CD4-positive, alpha-beta memory T cell (primary cell): Measurements from ENCODE around the gene EVA1B. TPM values are rescaled to one million over a fixed set of nuclear protein-coding genes. Genes with fewer than 3 reads are reported as not detected.

Source experiments
- CTCF ChIA-PET: fragments of 350-600 bp; sonication (Branson Sonifier 250); formaldehyde crosslinking; loops from one replicate; lab custom pipeline; 2021; ENCODE audit warnings: inconsistent platforms; ENCODE audit not compliant: partially characterized antibody; lab: Charles Lee
- POLR2A ChIA-PET: fragments of 350-600 bp; sonication (Branson Sonifier 250); formaldehyde crosslinking; loops from one replicate; lab custom pipeline; 2021; ENCODE audit not compliant: partially characterized antibody; lab: Charles Lee
- DNase-seq, 5 donors: peaks; one replicate each; pipeline versions ENCODE4 v3.0.0 to v3.0.0-alpha.2; 2020 to 2022; ENCODE audit warnings: mixed read lengths in 1 of 5
- H3K27ac ChIP-seq: one replicate; pipeline ENCODE4 v1.7.0; 2013; ENCODE audit warnings: low read depth, low read length
- H3K27me3 ChIP-seq: 2 replicates; pipeline ENCODE4 v1.7.0; 2013; ENCODE audit warnings: mild to moderate bottlenecking, low read length, moderate library complexity; ENCODE audit not compliant: insufficient read depth
- H3K36me3 ChIP-seq: 2 replicates; pipeline ENCODE4 v1.7.0; 2013; ENCODE audit warnings: mild to moderate bottlenecking, low read length, moderate library complexity; ENCODE audit not compliant: insufficient read depth
- H3K4me1 ChIP-seq: 2 replicates; pipeline ENCODE4 v1.7.0; 2013; ENCODE audit warnings: mild to moderate bottlenecking, low read length, moderate library complexity; ENCODE audit not compliant: insufficient read depth
- H3K4me3 ChIP-seq, 2 donors: one replicate each; pipeline ENCODE4 v1.7.0; 2013; ENCODE audit warnings: low read length in 2 of 2, mild to moderate bottlenecking in 1 of 2
- H3K9me3 ChIP-seq, 2 donors: one replicate each; pipeline ENCODE4 v1.7.0; 2013; ENCODE audit warnings: low read length in 2 of 2, control low read depth in 1 of 2; ENCODE audit not compliant: control insufficient read depth in 1 of 2
- H3K27ac Mint-ChIP-seq, 7 donors: one replicate each; pipeline ENCODE4 v1.8.0; 2020 to 2021; ENCODE audit warnings: mixed read lengths in 7 of 7, mild to moderate bottlenecking in 6 of 7, inconsistent platforms in 3 of 7, moderate library complexity in 3 of 7
- H3K27me3 Mint-ChIP-seq, 2 donors: one replicate each; pipeline ENCODE4 v1.8.0; 2020 to 2021; ENCODE audit warnings: mixed read lengths in 2 of 2
- H3K36me3 Mint-ChIP-seq, 2 donors: one replicate each; pipeline ENCODE4 v1.8.0; 2020 to 2021; ENCODE audit warnings: mixed read lengths in 2 of 2, inconsistent platforms in 1 of 2, mild to moderate bottlenecking in 1 of 2
- H3K4me1 Mint-ChIP-seq, 4 donors: one replicate each; pipeline ENCODE4 v1.8.0; 2020 to 2021; ENCODE audit warnings: mixed read lengths in 4 of 4, mild to moderate bottlenecking in 1 of 4
- H3K4me3 Mint-ChIP-seq, 8 donors: one replicate each; pipeline ENCODE4 v1.8.0; 2020 to 2021; ENCODE audit warnings: mixed read lengths in 8 of 8, mild to moderate bottlenecking in 7 of 8, moderate library complexity in 6 of 8, inconsistent platforms in 3 of 8
- H3K9me3 Mint-ChIP-seq, 8 donors: one replicate each; pipeline ENCODE4 v1.8.0; 2020 to 2021; ENCODE audit warnings: mixed read lengths in 8 of 8, mild to moderate bottlenecking in 5 of 8, inconsistent platforms in 3 of 8, moderate library complexity in 1 of 8
- intact Hi-C: fragments of 100-400 bp; cut with micrococcal nuclease; formaldehyde crosslinking; loops from one replicate; pipeline ENCODE4 v1.15.1; 2023
- polyA plus RNA-seq, 2 donors: library from polyadenylated mRNA; unstranded; fragments of 300-500 nt; fragmentation: Illumina TruSeq; gene quantifications; one replicate each; pipeline ENCODE4 v1.2.3, GENCODE V29; 2021
- total RNA-seq, 2 experiments: library from RNA; stranded (reverse); gene quantifications; one replicate each; pipeline ENCODE4 v1.2.3, GENCODE V29; 2021

EVA1B gene
- total and polyA plus RNA-seq, 4 experiments from 2014 or later: 5.2 to 8.1 (median 6.8) TPM

GRCh38 chr1:36301220-36301619 is 22.2 kb downstream of the EVA1B start:
- Mint-ChIP-seq H3K36me3 (peaks cover 38 to 71% of the 10 kb centered on the region in 2 donors), H3K4me1 (peaks cover 4 to 17% (median 7%) of the 10 kb centered on the region in 4 donors), H3K9me3 (no peaks in the 10 kb centered on the region), H3K27me3 (no peaks in the 10 kb centered on the region), H3K4me3 (peak overlapping the region in 1 of 8 donors; percentile 42), H3K27ac (peak overlapping the region in 5 of 7 donors; percentile 13 to 73 (median 39))
- DNase-seq: no peak
- ChIA-PET POLR2A (interaction anchor here (1.2 kb wide), 1 partner anchor 22 kb away, joined by 3 read pairs; the partner anchor contains the start of gene EVA1B), CTCF (interaction anchor here (1.2 to 2.2 kb wide), 5 partner anchors 18 to 113 kb away, joined by 3 to 7 read pairs (median 4); no protein-coding TSS in a partner anchor)
- Histone ChIP-seq H3K27me3 (no peaks in the 10 kb centered on the region), H3K4me3 (no peak overlapping the region), H3K9me3 (no peaks in the 10 kb centered on the region), H3K27ac (no peak overlapping the region), H3K4me1 (peaks cover 12% of the 10 kb centered on the region), H3K36me3 (peaks cover 49% of the 10 kb centered on the region)
- intact Hi-C loops: no loop called here

- no peak for DNase-seq
- Histone ChIP-seq H3K4me1 (peaks cover 5% of the 10 kb centered on the region), H3K9me3 (no peaks in the 10 kb centered on the region), H3K27ac (no peak overlapping the region), H3K27me3 (no peaks in the 10 kb centered on the region), H3K4me3 (no peak overlapping the region), H3K36me3 (peaks cover 51% of the 10 kb centered on the region)
- POLR2A ChIA-PET: interaction anchor here (1.1 kb wide), 1 partner anchor 23 kb away, joined by 3 read pairs; no protein-coding TSS in a partner anchor
- Mint-ChIP-seq H3K27ac (peak overlapping the region in 6 of 7 donors; percentile 19 to 91 (median 55)), H3K9me3 (no peaks in the 10 kb centered on the region), H3K36me3 (peaks cover 40 to 75% of the 10 kb centered on the region in 2 donors), H3K4me1 (peaks cover 4 to 10% (median 6%) of the 10 kb centered on the region in 4 donors), H3K27me3 (no peaks in the 10 kb centered on the region), H3K4me3 (no peak overlapping the region)
- intact Hi-C loops: no loop called here
- CTCF ChIA-PET: interaction anchor here (0.7 to 2.2 kb wide), 15 partner anchors 9 to 152 kb away, joined by 3 to 7 read pairs (median 4); partner anchors contain the start of gene TRAPPC3
Measured at GRCh38 chr1:36300526-36300925, 22.9 kb downstream of the EVA1B start.

DNA sequence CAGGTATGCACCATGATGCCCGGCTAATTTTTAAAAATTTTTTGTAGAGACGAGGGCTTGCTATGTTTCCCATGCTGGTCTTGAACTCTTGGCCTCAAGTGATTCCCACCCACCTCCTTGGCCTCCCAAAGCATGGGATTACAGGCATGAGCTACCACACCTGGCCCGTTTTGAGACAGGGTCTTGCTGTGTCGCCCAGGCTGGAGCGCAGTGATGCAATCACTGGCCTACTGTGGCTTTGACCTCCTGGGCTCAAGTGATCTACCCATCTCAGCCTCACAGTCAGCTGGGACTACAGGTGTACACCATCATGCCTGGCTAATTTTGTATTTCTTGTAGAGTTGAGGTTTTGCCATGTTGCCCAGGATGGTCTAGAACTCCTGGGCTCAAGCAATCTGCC is 24.8 kb downstream of the EVA1B start:
- H3K9me3 Mint-ChIP-seq: no peaks in the 10 kb centered on the region
- no peak overlapping the region for H3K4me3 Mint-ChIP-seq
- Histone ChIP-seq H3K4me3 (no peak overlapping the region), H3K27ac (no peak overlapping the region), H3K9me3 (no peaks in the 10 kb centered on the region), H3K27me3 (no peaks in the 10 kb centered on the region), H3K36me3 (peaks cover 63% of the 10 kb centered on the region), H3K4me1 (no peaks in the 10 kb centered on the region)
- intact Hi-C loops: no loop called here
- H3K27me3 Mint-ChIP-seq: no peaks in the 10 kb centered on the region
- ChIA-PET CTCF (interaction anchor here (1.0 kb wide), 1 partner anchor 11 kb away, joined by 3 read pairs; no protein-coding TSS in a partner anchor), POLR2A (interaction anchor here (1.2 to 2.0 kb wide), 2 partner anchors 8 to 10 kb away, joined by 3 to 5 read pairs; partner anchors contain the start of gene SH3D21)
- peaks cover 49 to 80% of the 10 kb centered on the region in 2 donors for H3K36me3 Mint-ChIP-seq
- no peak for DNase-seq
- H3K27ac Mint-ChIP-seq: peak overlapping the region in 2 of 7 donors; percentile 23 to 47
- peaks cover 0 to 5% (median 4%) of the 10 kb centered on the region in 4 donors for H3K4me1 Mint-ChIP-seq

DNA sequence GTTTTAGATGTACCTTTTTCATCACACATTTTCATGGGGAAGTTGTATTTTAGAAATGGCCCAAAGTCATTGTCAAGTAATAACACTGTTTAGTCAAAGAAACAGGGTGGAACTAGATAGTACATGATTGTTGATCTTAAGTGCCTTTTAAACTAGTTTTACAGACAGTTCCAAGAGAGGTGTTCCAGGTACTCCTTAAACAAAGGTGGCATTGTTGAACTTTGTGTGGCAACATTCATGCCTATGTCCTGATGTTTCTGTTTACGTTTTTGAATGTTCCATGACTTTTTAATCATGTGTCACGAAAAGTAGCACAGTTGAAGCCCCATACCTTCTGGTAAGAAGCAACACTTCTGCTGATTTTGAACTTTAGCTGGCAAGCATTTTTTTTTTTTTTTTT is 26.4 kb downstream of the EVA1B start:
- no peak overlapping the region for H3K4me3 ChIP-seq
- H3K4me1 Mint-ChIP-seq: peaks cover 0 to 5% (median 3%) of the 10 kb centered on the region in 4 donors
- peak overlapping the region in 2 of 7 donors; percentile 16 to 22 for H3K27ac Mint-ChIP-seq
- CTCF ChIA-PET: no interaction called here
- no peaks in the 10 kb centered on the region for H3K27me3 Mint-ChIP-seq
- no peak for DNase-seq
- intact Hi-C loops: no loop called here
- H3K27me3 ChIP-seq: no peaks in the 10 kb centered on the region
- peaks cover 48 to 77% of the 10 kb centered on the region in 2 donors for H3K36me3 Mint-ChIP-seq
- no peaks in the 10 kb centered on the region for H3K4me1 ChIP-seq
- peaks cover 62% of the 10 kb centered on the region for H3K36me3 ChIP-seq
- no peaks in the 10 kb centered on the region for H3K9me3 Mint-ChIP-seq
- H3K4me3 Mint-ChIP-seq: no peak overlapping the region
- H3K9me3 ChIP-seq: no peaks in the 10 kb centered on the region
- POLR2A ChIA-PET: interaction anchor here (2.0 kb wide), 1 partner anchor 10 kb away, joined by 5 read pairs; the partner anchor contains the start of gene SH3D21
- no peak overlapping the region for H3K27ac ChIP-seq

- Mint-ChIP-seq H3K27me3 (no peaks in the 10 kb centered on the region), H3K27ac (peak overlapping the region in 4 of 7 donors; percentile 13 to 81 (median 56)), H3K4me1 (peaks cover 0 to 9% (median 3%) of the 10 kb centered on the region in 4 donors), H3K4me3 (no peak overlapping the region), H3K9me3 (no peaks in the 10 kb centered on the region), H3K36me3 (peaks cover 41 to 78% of the 10 kb centered on the region in 2 donors)
- Histone ChIP-seq H3K4me3 (no peak overlapping the region), H3K36me3 (peaks cover 62% of the 10 kb centered on the region), H3K27me3 (no peaks in the 10 kb centered on the region), H3K4me1 (no peaks in the 10 kb centered on the region), H3K27ac (no peak overlapping the region), H3K9me3 (no peaks in the 10 kb centered on the region)
- ChIA-PET POLR2A (no interaction called here), CTCF (interaction anchor here (0.6 to 3.6 kb wide), 2 partner anchors 10 to 167 kb away, joined by 3 to 18 read pairs; no protein-coding TSS in a partner anchor)
- no peak for DNase-seq
- intact Hi-C loops: no loop called here
Measured at GRCh38 chr1:36295390-36295789, 28.1 kb downstream of the EVA1B start.

GRCh38 chr1:36287595-36287994 is 35.9 kb downstream of the EVA1B start:
- H3K4me1 ChIP-seq: peaks cover 13% of the 10 kb centered on the region
- H3K9me3 ChIP-seq: no peaks in the 10 kb centered on the region
- intact Hi-C loops: loop anchor here (10.0 kb wide), 1 partner anchor 403 kb away; the partner anchor contains the start of gene AGO1
- ChIA-PET POLR2A (no interaction called here), CTCF (interaction anchor here (0.5 to 5.4 kb wide), 11 partner anchors 11 to 192 kb away, joined by 3 to 57 read pairs (median 3); partner anchors contain the start of gene TRAPPC3)
- peaks cover 8 to 29% (median 15%) of the 10 kb centered on the region in 4 donors for H3K4me1 Mint-ChIP-seq
- H3K27me3 Mint-ChIP-seq: no peaks in the 10 kb centered on the region
- H3K36me3 ChIP-seq: peaks cover 74% of the 10 kb centered on the region
- no peaks in the 10 kb centered on the region for H3K9me3 Mint-ChIP-seq
- DNase-seq: no peak
- H3K36me3 Mint-ChIP-seq: peaks cover 60 to 89% of the 10 kb centered on the region in 2 donors
- H3K4me3 ChIP-seq: no peak overlapping the region
- no peaks in the 10 kb centered on the region for H3K27me3 ChIP-seq
- no peak overlapping the region for H3K4me3 Mint-ChIP-seq
- H3K27ac Mint-ChIP-seq: peak overlapping the region in 3 of 7 donors; percentile 36 to 87 (median 44)
- no peak overlapping the region for H3K27ac ChIP-seq

DNA sequence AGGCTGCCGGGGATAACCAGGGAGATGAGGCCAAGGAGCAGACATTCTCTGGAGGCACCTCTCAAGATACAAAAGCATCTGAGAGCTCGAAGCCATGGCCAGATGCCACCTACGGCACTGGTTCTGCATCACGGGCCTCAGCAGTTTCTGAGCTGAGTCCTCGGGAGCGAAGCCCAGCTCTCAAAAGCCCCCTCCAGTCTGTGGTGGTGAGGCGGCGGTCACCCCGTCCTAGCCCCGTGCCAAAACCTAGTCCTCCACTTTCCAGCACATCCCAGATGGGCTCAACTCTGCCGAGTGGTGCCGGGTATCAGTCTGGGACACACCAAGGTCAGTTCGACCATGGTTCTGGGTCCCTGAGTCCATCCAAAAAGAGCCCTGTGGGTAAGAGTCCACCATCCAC is 36.6 kb downstream of the EVA1B start:
- Mint-ChIP-seq H3K4me1 (peaks cover 8 to 32% (median 15%) of the 10 kb centered on the region in 4 donors), H3K9me3 (no peaks in the 10 kb centered on the region), H3K27me3 (no peaks in the 10 kb centered on the region), H3K36me3 (peaks cover 56 to 87% of the 10 kb centered on the region in 2 donors), H3K4me3 (no peak overlapping the region), H3K27ac (peak overlapping the region in 3 of 7 donors; percentile 45 to 88 (median 74))
- Histone ChIP-seq H3K4me1 (peaks cover 13% of the 10 kb centered on the region), H3K27me3 (no peaks in the 10 kb centered on the region), H3K9me3 (no peaks in the 10 kb centered on the region), H3K27ac (no peak overlapping the region), H3K36me3 (peaks cover 73% of the 10 kb centered on the region), H3K4me3 (no peak overlapping the region)
- CTCF ChIA-PET: interaction anchor here (0.7 to 5.4 kb wide), 11 partner anchors 12 to 192 kb away, joined by 3 to 57 read pairs (median 3); partner anchors contain the start of genes MAP7D1 and TRAPPC3
- POLR2A ChIA-PET: interaction anchor here (1.1 to 2.1 kb wide), 2 partner anchors 100 to 137 kb away, joined by 3 to 15 read pairs; partner anchors contain the start of gene TRAPPC3
- intact Hi-C loops: loop anchor here (10.0 kb wide), 1 partner anchor 402 kb away; the partner anchor contains the start of gene AGO1
- DNase-seq: no peak
